ENCODE results near the gene NTM. TPM values are rescaled to one million over a fixed set of nuclear protein-coding genes. Genes with fewer than 3 reads are reported as not detected.

The NTM gene
- total RNA-seq, 1 experiment from 2014 or later, result not detected

DNA sequence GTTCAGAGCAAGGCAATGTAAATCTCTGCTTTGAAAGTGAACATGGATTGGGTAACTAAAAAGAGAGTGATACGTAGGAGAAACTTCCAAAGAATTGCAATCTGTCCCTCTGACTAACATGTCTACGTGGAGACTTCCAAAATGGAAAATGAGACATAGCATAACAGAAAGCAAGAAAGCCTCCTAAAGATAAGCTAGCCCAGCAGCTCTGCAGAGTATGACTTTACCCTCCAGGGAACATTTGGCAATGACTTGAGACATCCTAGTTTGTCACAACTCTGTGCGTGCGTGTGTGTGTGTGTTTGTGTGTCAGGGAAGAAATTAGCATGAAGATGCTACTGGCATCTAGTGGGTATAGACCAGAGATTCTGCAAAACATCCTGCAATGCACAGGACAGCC, 817.4 kb downstream of the NTM start:
- no peak overlapping the region for H3K4me2 ChIP-seq (ENCODE audit: low read length)
- no peaks in the 10 kb centered on the region for H3K79me2 ChIP-seq (ENCODE audit: insufficient read depth, low read length)
- no peaks in the 10 kb centered on the region for H3K9me2 ChIP-seq (ENCODE audit: insufficient read depth)
- CTCF ChIA-PET, result no interaction called here
- H3K27me3 ChIP-seq (ENCODE audit: insufficient read depth, low read length), result no peaks in the 10 kb centered on the region
- no peaks in the 10 kb centered on the region for H3K4me1 ChIP-seq (ENCODE audit: control insufficient read depth in 1 of 2, insufficient read depth in 2 of 2, low read length in 2 of 2)
- no peaks in the 10 kb centered on the region for H4K20me1 ChIP-seq (ENCODE audit: insufficient read depth)
- RAD21 ChIA-PET (ENCODE audit: low non-redundant PET in 1 of 2, low total read pairs in 2 of 2, uncharacterized antibody in 2 of 2, unreplicated experiment in 2 of 2), result no interaction called here
- H3K9ac ChIP-seq (ENCODE audit: low read length), result no peak overlapping the region
- POLR2A ChIA-PET, result no interaction called here
- no peak overlapping the region for H3K4me3 ChIP-seq (replicated peaks in 1 of 2; ENCODE audit: low read depth in 1 of 2, low read length in 2 of 2)
- H3K36me3 ChIP-seq (ENCODE audit: control insufficient read depth in 1 of 2, insufficient read depth in 2 of 2, low read length in 2 of 2), result no peaks in the 10 kb centered on the region
- H2AFZ ChIP-seq (ENCODE audit: low read depth, low read length, poor library complexity, severe bottlenecking), result no peak overlapping the region
- H3K9me3 ChIP-seq (ENCODE audit: control insufficient read depth in 1 of 2, insufficient read depth in 1 of 2, low read depth in 1 of 2, low read length in 2 of 2), result peaks cover 0 to 16% of the 10 kb centered on the region in 2 experiments; a peak in 2 of 4 replicates
- ATAC-seq (no peak), DNase-seq (ENCODE audit: low read depth, low spot score) (no peak)
- TF ChIP-seq EGR1 (IDR thresholded peaks at IDR 0.05; ENCODE audit: low read depth), result no peak
- TF ChIP-seq CEBPB (IDR thresholded peaks at IDR 0.05; ENCODE audit: low read depth), result no peak
- TF ChIP-seq ZNF274 (IDR thresholded peaks at IDR 0.05; ENCODE audit: low read depth, low read length), result no peak
- no peak for TF ChIP-seq POLR2AphosphoS5 (IDR thresholded peaks at IDR 0.05; ENCODE audit: low read depth, low read length)
- TF ChIP-seq FOSL1 (IDR thresholded peaks at IDR 0.05; ENCODE audit: low read depth), result no peak
- TF ChIP-seq, protein P1, sequence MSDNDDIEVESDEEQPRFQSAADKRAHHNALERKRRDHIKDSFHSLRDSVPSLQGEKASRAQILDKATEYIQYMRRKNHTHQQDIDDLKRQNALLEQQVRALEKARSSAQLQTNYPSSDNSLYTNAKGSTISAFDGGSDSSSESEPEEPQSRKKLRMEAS (IDR thresholded peaks at IDR 0.05), result no peak
- TF ChIP-seq EZH2 (IDR thresholded peaks at IDR 0.05), result no peak
- intact Hi-C loops (cut with micrococcal nuclease), result no loop called here
- BruUV-seq (replicated peaks), result no TSS peak
- H3K27ac ChIP-seq (ENCODE audit: low read depth, low read length), result no peak overlapping the region

DNA sequence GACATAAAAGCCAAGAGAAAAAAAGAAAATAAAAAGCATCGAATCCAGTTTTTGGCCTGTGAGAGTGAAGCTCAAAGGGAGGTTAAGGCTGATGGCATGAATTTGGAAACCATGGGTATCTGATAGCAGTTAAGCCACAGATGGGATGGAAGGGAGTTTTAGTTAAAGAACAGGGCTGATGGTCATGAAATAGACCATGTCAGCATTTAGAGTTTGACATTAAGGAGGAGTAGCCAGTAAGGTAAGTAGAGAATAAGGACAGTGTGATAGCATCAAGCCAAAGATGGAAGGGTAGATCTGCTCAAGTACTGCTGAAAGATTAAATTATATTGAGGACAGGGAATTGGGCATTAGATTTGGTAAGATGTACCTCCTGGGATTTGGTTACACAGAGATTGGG, 826.5 kb downstream of the NTM start:
- no peak overlapping the region for H3K9ac ChIP-seq (ENCODE audit: low read length)
- BruUV-seq (replicated peaks), result no TSS peak
- no peaks in the 10 kb centered on the region for H3K36me3 ChIP-seq (ENCODE audit: control insufficient read depth in 1 of 2, insufficient read depth in 2 of 2, low read length in 2 of 2)
- no peaks in the 10 kb centered on the region for H3K9me2 ChIP-seq (ENCODE audit: insufficient read depth)
- H3K4me2 ChIP-seq (ENCODE audit: low read length), result no peak overlapping the region
- H3K4me3 ChIP-seq (replicated peaks in 1 of 2; ENCODE audit: low read depth in 1 of 2, low read length in 2 of 2), result no peak overlapping the region
- ChIA-PET RAD21 (ENCODE audit: low non-redundant PET in 1 of 2, low total read pairs in 2 of 2, uncharacterized antibody in 2 of 2, unreplicated experiment in 2 of 2) (no interaction called here), POLR2A (no interaction called here), CTCF (no interaction called here)
- no peak for ATAC-seq
- TF ChIP-seq CEBPB (IDR thresholded peaks at IDR 0.05; ENCODE audit: low read depth) (no peak), RAD21 (IDR thresholded peaks at IDR 0.05; ENCODE audit: low read depth) (no peak), ELF1 (IDR thresholded peaks at IDR 0.05; ENCODE audit: borderline replicate concordance, low read depth) (no peak), SP1 (IDR thresholded peaks at IDR 0.05; ENCODE audit: low read depth) (no peak), CBX3 (IDR thresholded peaks at IDR 0.05; ENCODE audit: low read depth) (no peak), SRF (IDR thresholded peaks at IDR 0.05; ENCODE audit: low read depth) (no peak), YY1 (IDR thresholded peaks at IDR 0.05; ENCODE audit: extremely low read depth, insufficient replicate concordance, low read depth, low read length) (no peak), POLR2A (IDR thresholded peaks at IDR 0.05; ENCODE audit: borderline replicate concordance, extremely low read depth, insufficient read depth, insufficient read length) (no peak), ZFX (IDR thresholded peaks at IDR 0.05) (no peak), EZH2 (IDR thresholded peaks at IDR 0.05) (no peak)
- TF ChIP-seq, protein P2, sequence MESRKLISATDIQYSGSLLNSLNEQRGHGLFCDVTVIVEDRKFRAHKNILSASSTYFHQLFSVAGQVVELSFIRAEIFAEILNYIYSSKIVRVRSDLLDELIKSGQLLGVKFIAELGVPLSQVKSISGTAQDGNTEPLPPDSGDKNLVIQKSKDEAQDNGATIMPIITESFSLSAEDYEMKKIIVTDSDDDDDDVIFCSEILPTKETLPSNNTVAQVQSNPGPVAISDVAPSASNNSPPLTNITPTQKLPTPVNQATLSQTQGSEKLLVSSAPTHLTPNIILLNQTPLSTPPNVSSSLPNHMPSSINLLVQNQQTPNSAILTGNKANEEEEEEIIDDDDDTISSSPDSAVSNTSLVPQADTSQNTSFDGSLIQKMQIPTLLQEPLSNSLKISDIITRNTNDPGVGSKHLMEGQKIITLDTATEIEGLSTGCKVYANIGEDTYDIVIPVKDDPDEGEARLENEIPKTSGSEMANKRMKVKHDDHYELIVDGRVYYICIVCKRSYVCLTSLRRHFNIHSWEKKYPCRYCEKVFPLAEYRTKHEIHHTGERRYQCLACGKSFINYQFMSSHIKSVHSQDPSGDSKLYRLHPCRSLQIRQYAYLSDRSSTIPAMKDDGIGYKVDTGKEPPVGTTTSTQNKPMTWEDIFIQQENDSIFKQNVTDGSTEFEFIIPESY (IDR thresholded peaks at IDR 0.05; ENCODE audit: extremely low read depth, insufficient replicate concordance, low read length), result no peak
- TF ChIP-seq, protein P3, sequence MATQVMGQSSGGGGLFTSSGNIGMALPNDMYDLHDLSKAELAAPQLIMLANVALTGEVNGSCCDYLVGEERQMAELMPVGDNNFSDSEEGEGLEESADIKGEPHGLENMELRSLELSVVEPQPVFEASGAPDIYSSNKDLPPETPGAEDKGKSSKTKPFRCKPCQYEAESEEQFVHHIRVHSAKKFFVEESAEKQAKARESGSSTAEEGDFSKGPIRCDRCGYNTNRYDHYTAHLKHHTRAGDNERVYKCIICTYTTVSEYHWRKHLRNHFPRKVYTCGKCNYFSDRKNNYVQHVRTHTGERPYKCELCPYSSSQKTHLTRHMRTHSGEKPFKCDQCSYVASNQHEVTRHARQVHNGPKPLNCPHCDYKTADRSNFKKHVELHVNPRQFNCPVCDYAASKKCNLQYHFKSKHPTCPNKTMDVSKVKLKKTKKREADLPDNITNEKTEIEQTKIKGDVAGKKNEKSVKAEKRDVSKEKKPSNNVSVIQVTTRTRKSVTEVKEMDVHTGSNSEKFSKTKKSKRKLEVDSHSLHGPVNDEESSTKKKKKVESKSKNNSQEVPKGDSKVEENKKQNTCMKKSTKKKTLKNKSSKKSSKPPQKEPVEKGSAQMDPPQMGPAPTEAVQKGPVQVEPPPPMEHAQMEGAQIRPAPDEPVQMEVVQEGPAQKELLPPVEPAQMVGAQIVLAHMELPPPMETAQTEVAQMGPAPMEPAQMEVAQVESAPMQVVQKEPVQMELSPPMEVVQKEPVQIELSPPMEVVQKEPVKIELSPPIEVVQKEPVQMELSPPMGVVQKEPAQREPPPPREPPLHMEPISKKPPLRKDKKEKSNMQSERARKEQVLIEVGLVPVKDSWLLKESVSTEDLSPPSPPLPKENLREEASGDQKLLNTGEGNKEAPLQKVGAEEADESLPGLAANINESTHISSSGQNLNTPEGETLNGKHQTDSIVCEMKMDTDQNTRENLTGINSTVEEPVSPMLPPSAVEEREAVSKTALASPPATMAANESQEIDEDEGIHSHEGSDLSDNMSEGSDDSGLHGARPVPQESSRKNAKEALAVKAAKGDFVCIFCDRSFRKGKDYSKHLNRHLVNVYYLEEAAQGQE (IDR thresholded peaks at IDR 0.05; ENCODE audit: low read depth), result no peak
- TF ChIP-seq, protein P4, sequence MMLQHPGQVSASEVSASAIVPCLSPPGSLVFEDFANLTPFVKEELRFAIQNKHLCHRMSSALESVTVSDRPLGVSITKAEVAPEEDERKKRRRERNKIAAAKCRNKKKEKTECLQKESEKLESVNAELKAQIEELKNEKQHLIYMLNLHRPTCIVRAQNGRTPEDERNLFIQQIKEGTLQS (IDR thresholded peaks at IDR 0.05), result no peak
- peaks cover 3 to 18% of the 10 kb centered on the region in 2 experiments; a peak in 3 of 4 replicates for H3K9me3 ChIP-seq (ENCODE audit: control insufficient read depth in 1 of 2, insufficient read depth in 1 of 2, low read depth in 1 of 2, low read length in 2 of 2)
- no peaks in the 10 kb centered on the region for H3K4me1 ChIP-seq (ENCODE audit: control insufficient read depth in 1 of 2, insufficient read depth in 2 of 2, low read length in 2 of 2)
- no peak for DNase-seq (ENCODE audit: low read depth, low spot score)
- no peaks in the 10 kb centered on the region for H3K27me3 ChIP-seq (ENCODE audit: insufficient read depth, low read length)
- intact Hi-C loops (cut with micrococcal nuclease), result no loop called here
- H2AFZ ChIP-seq (ENCODE audit: low read depth, low read length, poor library complexity, severe bottlenecking), result no peak overlapping the region
- no peaks in the 10 kb centered on the region for H4K20me1 ChIP-seq (ENCODE audit: insufficient read depth)
- no peaks in the 10 kb centered on the region for H3K79me2 ChIP-seq (ENCODE audit: insufficient read depth, low read length)
- H3K27ac ChIP-seq (ENCODE audit: low read depth, low read length), result no peak overlapping the region

All from HCT116 (cell line).